Measurements from ENCODE around the gene ATG5. TPM values are rescaled to one million over a fixed set of nuclear protein-coding genes. Genes with fewer than 3 reads are reported as not detected.
"Not testable (repeated sequence)": the region's sequence is repeated elsewhere in the genome, so short reads cannot be mapped to it uniquely, and the experiment has no call there.

ATG5 gene
- polyA plus RNA-seq, 1 donor (not counting 4 experiments of a cell fraction or from before 2014, with no cell fraction given): 60.0 TPM

GRCh38 chr6:106253172-106253571 lies 72.4 kb downstream of the ATG5 start:
- dilution Hi-C loops (cut with MboI; ENCODE audit: extremely low pct_ligation_motif_present, low sequenced_read_pairs): no loop called here
- H3K4me3 ChIP-seq (ENCODE audit: control insufficient read depth in 2 of 3, extremely low read depth in 1 of 3, insufficient read depth in 2 of 3, low read depth in 1 of 3, low read length in 3 of 3): no peak overlapping the region
- H4K20me1 ChIP-seq (ENCODE audit: control insufficient read depth, extremely low read depth, insufficient read depth, low read length): peaks cover 5% of the 10 kb centered on the region
- no peak overlapping the region for H2AFZ ChIP-seq (ENCODE audit: control insufficient read depth, low read length)
- no peak overlapping the region for H3K27ac ChIP-seq (ENCODE audit: control insufficient read depth, insufficient read depth, low read length)
- no peaks in the 10 kb centered on the region for H3K27me3 ChIP-seq (ENCODE audit: control insufficient read depth, extremely low read depth, insufficient read depth, low read length)
- no peak overlapping the region for H3K4me2 ChIP-seq (ENCODE audit: control insufficient read depth, extremely low read depth, insufficient read depth, low read depth, low read length)
- H3K9me1 ChIP-seq (ENCODE audit: control insufficient read depth, extremely low read depth, insufficient read depth, low read length): peaks cover 3% of the 10 kb centered on the region
- TF ChIP-seq EZH2 (IDR thresholded peaks at IDR 0.05; ENCODE audit: low read length) (no peak), CTCF (optimal IDR thresholded peaks at IDR 0.05 in 1 of 3, IDR thresholded peaks at IDR 0.05 in 1 of 3, conservative IDR thresholded peaks at IDR 0.05 in 1 of 3; ENCODE audit: extremely low read depth in 1 of 3, insufficient read depth in 2 of 3, low read length in 3 of 3) (no peak)
- H3K9ac ChIP-seq (ENCODE audit: control insufficient read depth, extremely low read depth, insufficient read depth, low read length): no peak overlapping the region
- H3K79me2 ChIP-seq (ENCODE audit: control insufficient read depth, insufficient read depth, low read length): peaks cover 50% of the 10 kb centered on the region
- no peaks in the 10 kb centered on the region for H3K9me3 ChIP-seq (ENCODE audit: control insufficient read depth, low read depth, low read length)
- peak; percentile 34 for FAIRE-seq
- H3K36me3 ChIP-seq (ENCODE audit: control insufficient read depth in 2 of 2, extremely low read depth in 1 of 2, insufficient read depth in 2 of 2, low read length in 2 of 2): peaks cover 0 to 2% of the 10 kb centered on the region in 2 experiments
- H3K4me1 ChIP-seq (ENCODE audit: control insufficient read depth, extremely low read depth, insufficient read depth, low read length): peaks cover 29% of the 10 kb centered on the region
- DNase-seq (ENCODE audit: low read depth, low spot score): no peak

GRCh38 chr6:106252687-106253086 lies 72.9 kb downstream of the ATG5 start:
- H3K4me3 ChIP-seq (ENCODE audit: control insufficient read depth in 2 of 3, extremely low read depth in 1 of 3, insufficient read depth in 2 of 3, low read depth in 1 of 3, low read length in 3 of 3): no peak overlapping the region
- FAIRE-seq: peak; percentile 34
- peaks cover 5% of the 10 kb centered on the region for H4K20me1 ChIP-seq (ENCODE audit: control insufficient read depth, extremely low read depth, insufficient read depth, low read length)
- H3K79me2 ChIP-seq (ENCODE audit: control insufficient read depth, insufficient read depth, low read length): peaks cover 45% of the 10 kb centered on the region
- DNase-seq (ENCODE audit: low read depth, low spot score): no peak
- H3K4me1 ChIP-seq (ENCODE audit: control insufficient read depth, extremely low read depth, insufficient read depth, low read length): peaks cover 25% of the 10 kb centered on the region
- H3K9ac ChIP-seq (ENCODE audit: control insufficient read depth, extremely low read depth, insufficient read depth, low read length): no peak overlapping the region
- H3K27me3 ChIP-seq (ENCODE audit: control insufficient read depth, extremely low read depth, insufficient read depth, low read length): no peaks in the 10 kb centered on the region
- H2AFZ ChIP-seq (ENCODE audit: control insufficient read depth, low read length): no peak overlapping the region
- TF ChIP-seq CTCF (optimal IDR thresholded peaks at IDR 0.05 in 1 of 3, IDR thresholded peaks at IDR 0.05 in 1 of 3, conservative IDR thresholded peaks at IDR 0.05 in 1 of 3; ENCODE audit: extremely low read depth in 1 of 3, insufficient read depth in 2 of 3, low read length in 3 of 3) (no peak), EZH2 (IDR thresholded peaks at IDR 0.05; ENCODE audit: low read length) (no peak)
- H3K9me3 ChIP-seq (ENCODE audit: control insufficient read depth, low read depth, low read length): no peaks in the 10 kb centered on the region
- H3K9me1 ChIP-seq (ENCODE audit: control insufficient read depth, extremely low read depth, insufficient read depth, low read length): peaks cover 3% of the 10 kb centered on the region
- H3K4me2 ChIP-seq (ENCODE audit: control insufficient read depth, extremely low read depth, insufficient read depth, low read depth, low read length): no peak overlapping the region
- dilution Hi-C loops (cut with MboI; ENCODE audit: extremely low pct_ligation_motif_present, low sequenced_read_pairs): no loop called here
- no peak overlapping the region for H3K27ac ChIP-seq (ENCODE audit: control insufficient read depth, insufficient read depth, low read length)
- H3K36me3 ChIP-seq (ENCODE audit: control insufficient read depth in 2 of 2, extremely low read depth in 1 of 2, insufficient read depth in 2 of 2, low read length in 2 of 2): peaks cover 0 to 3% of the 10 kb centered on the region in 2 experiments

- H2AFZ ChIP-seq (ENCODE audit: control insufficient read depth, low read length); DNase-seq (ENCODE audit: low read depth, low spot score); FAIRE-seq; H3K4me2 ChIP-seq (ENCODE audit: control insufficient read depth, extremely low read depth, insufficient read depth, low read depth, low read length); H4K20me1 ChIP-seq (ENCODE audit: control insufficient read depth, extremely low read depth, insufficient read depth, low read length); dilution Hi-C loops (cut with MboI; ENCODE audit: extremely low pct_ligation_motif_present, low sequenced_read_pairs); H3K4me3 ChIP-seq (ENCODE audit: control insufficient read depth in 2 of 3, extremely low read depth in 1 of 3, insufficient read depth in 2 of 3, low read depth in 1 of 3, low read length in 3 of 3); H3K9ac ChIP-seq (ENCODE audit: control insufficient read depth, extremely low read depth, insufficient read depth, low read length); H3K27me3 ChIP-seq (ENCODE audit: control insufficient read depth, extremely low read depth, insufficient read depth, low read length); H3K9me3 ChIP-seq (ENCODE audit: control insufficient read depth, low read depth, low read length); H3K9me1 ChIP-seq (ENCODE audit: control insufficient read depth, extremely low read depth, insufficient read depth, low read length); H3K36me3 ChIP-seq (ENCODE audit: control insufficient read depth in 2 of 2, extremely low read depth in 1 of 2, insufficient read depth in 2 of 2, low read length in 2 of 2); H3K27ac ChIP-seq (ENCODE audit: control insufficient read depth, insufficient read depth, low read length): not testable (repeated sequence)
- Histone ChIP-seq H3K79me2 (ENCODE audit: control insufficient read depth, insufficient read depth, low read length) (peaks cover 38% of the 10 kb centered on the region), H3K4me1 (ENCODE audit: control insufficient read depth, extremely low read depth, insufficient read depth, low read length) (peaks cover 16% of the 10 kb centered on the region)
These were observed 73.9 kb downstream of the ATG5 start for GRCh38 chr6:106251531-106252255.

Data from keratinocyte (primary cell).